Fibroblast of villous mesenchyme (primary cell): ENCODE measurements around the gene CYLD. TPM values are rescaled to one million over a fixed set of nuclear protein-coding genes. Genes with fewer than 3 reads are reported as not detected.

Experiments used
- DNase-seq: peaks from one replicate; pipeline ENCODE4 v3.0.0-alpha.2; 2010; ENCODE audit warnings: low read depth
- H3K4me3 ChIP-seq: 2 replicates; pipeline ENCODE4 v1.5.1; 2011; ENCODE audit warnings: low read depth, mild to moderate bottlenecking, low read length
- CTCF ChIP-seq: IDR thresholded peaks from 2 replicates; pipeline ENCODE4 v1.5.1; 2012; ENCODE audit warnings: low read depth, mild to moderate bottlenecking, low read length; ENCODE audit not compliant: insufficient read depth
- total RNA-seq: library from RNA; depleted of rRNA; stranded (reverse); fragments of >200 nt; gene quantifications from 2 replicates; pipeline ENCODE4 v1.2.3, GENCODE V29; 2012

The CYLD gene
- total RNA-seq, 1 donor, result 67.8 TPM

- no peak overlapping the region for H3K4me3 ChIP-seq
- no peak for DNase-seq
- no peak for TF ChIP-seq CTCF
Measured at GRCh38 chr16:50804290-50804907, 62.5 kb downstream of the CYLD start.

- DNase-seq, result peak; percentile 93
- peak overlapping the region; percentile 57 for H3K4me3 ChIP-seq
- peak; percentile 73 for TF ChIP-seq CTCF
Measured at GRCh38 chr16:50806099-50807062, 64.5 kb downstream of the CYLD start.

GRCh38 chr16:50808929-50809538 is 67.1 kb downstream of the CYLD start:
- no peak for DNase-seq
- H3K4me3 ChIP-seq, result no peak overlapping the region
- no peak for TF ChIP-seq CTCF

GRCh38 chr16:50809561-50809960 is 67.7 kb downstream of the CYLD start:
- TF ChIP-seq CTCF, result no peak
- no peak overlapping the region for H3K4me3 ChIP-seq
- no peak for DNase-seq

GRCh38 chr16:50810241-50810965 is 68.5 kb downstream of the CYLD start:
- no peak overlapping the region for H3K4me3 ChIP-seq
- no peak for DNase-seq
- no peak for TF ChIP-seq CTCF

GRCh38 chr16:50812046-50812445 is 70.2 kb downstream of the CYLD start:
- no peak for DNase-seq
- TF ChIP-seq CTCF, result no peak
- no peak overlapping the region for H3K4me3 ChIP-seq
